ENCODE data around the gene SELENOK. TPM values are rescaled to one million over a fixed set of nuclear protein-coding genes. Genes with fewer than 3 reads are reported as not detected.
A peak's percentile ranks its signal among the peaks of the same experiment; 100 is the strongest.

The SELENOK gene
- total and polyA plus RNA-seq, 2 of the 13 experiments (the other 11 are each of a cell fraction or from before 2014, with no cell fraction given): 67.0 to 81.0 TPM

DNA sequence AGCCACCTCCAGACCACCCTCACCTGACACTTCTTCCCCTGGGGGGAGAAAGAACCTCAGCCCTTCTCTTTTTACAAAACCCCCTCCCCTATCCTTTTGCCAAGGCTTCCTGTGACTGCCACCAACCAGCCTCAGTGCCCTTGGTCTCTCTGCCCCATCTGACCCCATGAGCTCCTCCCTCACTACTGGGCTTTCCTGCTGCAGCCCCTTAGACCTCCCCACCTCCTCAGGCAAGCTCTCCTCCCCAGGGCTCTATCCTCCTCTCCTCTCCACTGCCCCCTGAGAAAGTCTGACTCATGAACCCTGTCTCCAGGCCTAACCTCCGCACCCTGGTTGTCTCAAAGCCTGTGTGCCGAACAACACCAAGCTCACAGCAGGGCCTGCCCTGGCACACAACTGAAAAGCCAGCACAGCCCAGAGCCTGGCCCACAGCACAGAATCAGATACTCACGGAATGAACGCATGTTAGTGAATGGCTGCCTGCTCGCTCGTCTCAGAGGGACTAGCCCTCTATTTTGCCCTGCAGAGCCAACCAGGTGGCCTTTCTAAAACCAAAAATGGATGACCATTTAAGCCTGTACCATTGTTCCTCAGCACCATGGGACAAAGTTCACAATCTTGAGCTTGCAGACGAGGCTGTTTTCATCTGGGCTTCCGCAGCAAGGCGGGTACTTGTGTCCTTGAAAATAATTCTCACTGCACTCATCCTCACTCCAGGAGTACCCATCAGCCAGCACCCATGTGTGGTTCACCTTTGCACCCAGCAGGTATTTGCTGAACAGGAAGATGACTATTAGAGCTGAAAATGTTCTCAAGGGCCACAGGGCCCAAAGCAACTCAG lies 47.2 kb downstream of the SELENOK start (continued):
- peak; percentile 20; the same call in 1 of the 2 replicates for TF ChIP-seq ZNF441 (CRISPR knock-in tag; IDR thresholded peaks at IDR 0.05; ENCODE audit: borderline replicate concordance)
- TF ChIP-seq ZNF44 (CRISPR knock-in tag; IDR thresholded peaks at IDR 0.05): peak; percentile 59; the same call in 1 of the 2 replicates
- TF ChIP-seq KLF16 (CRISPR knock-in tag; IDR thresholded peaks at IDR 0.05): peak in 1 of 2 experiments; percentile 56; a peak in 1 of 4 replicates
- TF ChIP-seq ZNF746 (CRISPR knock-in tag; IDR thresholded peaks at IDR 0.05): 0 out of 2 replicates have a peak, but pooled peaks have one; percentile 21
- TF ChIP-seq, protein P1, sequence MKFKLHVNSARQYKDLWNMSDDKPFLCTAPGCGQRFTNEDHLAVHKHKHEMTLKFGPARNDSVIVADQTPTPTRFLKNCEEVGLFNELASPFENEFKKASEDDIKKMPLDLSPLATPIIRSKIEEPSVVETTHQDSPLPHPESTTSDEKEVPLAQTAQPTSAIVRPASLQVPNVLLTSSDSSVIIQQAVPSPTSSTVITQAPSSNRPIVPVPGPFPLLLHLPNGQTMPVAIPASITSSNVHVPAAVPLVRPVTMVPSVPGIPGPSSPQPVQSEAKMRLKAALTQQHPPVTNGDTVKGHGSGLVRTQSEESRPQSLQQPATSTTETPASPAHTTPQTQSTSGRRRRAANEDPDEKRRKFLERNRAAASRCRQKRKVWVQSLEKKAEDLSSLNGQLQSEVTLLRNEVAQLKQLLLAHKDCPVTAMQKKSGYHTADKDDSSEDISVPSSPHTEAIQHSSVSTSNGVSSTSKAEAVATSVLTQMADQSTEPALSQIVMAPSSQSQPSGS (CRISPR knock-in tag; IDR thresholded peaks at IDR 0.05): 0 out of 2 replicates have a peak, but pooled peaks have one; percentile 12
- TF ChIP-seq ZNF720 (CRISPR knock-in tag; IDR thresholded peaks at IDR 0.05): no peak
- TF ChIP-seq RBAK (CRISPR knock-in tag; IDR thresholded peaks at IDR 0.05): no peak
- TF ChIP-seq KAT2B (IDR thresholded peaks at IDR 0.05; ENCODE audit: borderline replicate concordance, low read depth, low read length): no peak
- peak; percentile 14 for TF ChIP-seq RXRA (CRISPR knock-in tag; IDR thresholded peaks at IDR 0.05)
- no peak for TF ChIP-seq ZNF446 (CRISPR knock-in tag; IDR thresholded peaks at IDR 0.05)
- TF ChIP-seq FOXC1 (CRISPR knock-in tag; IDR thresholded peaks at IDR 0.05; ENCODE audit: borderline replicate concordance): no peak; the same call in 1 of the 2 replicates
- TF ChIP-seq, protein P2, sequence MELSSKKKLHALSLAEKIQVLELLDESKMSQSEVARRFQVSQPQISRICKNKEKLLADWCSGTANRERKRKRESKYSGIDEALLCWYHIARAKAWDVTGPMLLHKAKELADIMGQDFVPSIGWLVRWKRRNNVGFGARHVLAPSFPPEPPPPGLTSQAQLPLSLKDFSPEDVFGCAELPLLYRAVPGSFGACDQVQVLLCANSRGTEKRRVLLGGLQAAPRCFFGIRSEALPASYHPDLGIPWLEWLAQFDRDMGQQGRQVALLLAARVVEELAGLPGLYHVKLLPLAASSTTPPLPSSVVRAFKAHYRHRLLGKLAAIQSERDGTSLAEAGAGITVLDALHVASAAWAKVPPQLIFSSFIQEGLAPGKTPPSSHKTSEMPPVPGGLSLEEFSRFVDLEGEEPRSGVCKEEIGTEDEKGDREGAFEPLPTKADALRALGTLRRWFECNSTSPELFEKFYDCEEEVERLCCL (CRISPR knock-in tag; IDR thresholded peaks at IDR 0.05; ENCODE audit: borderline replicate concordance): no peak; the same call in 1 of the 2 replicates
- TF ChIP-seq ATF7-NPFF (CRISPR knock-in tag; IDR thresholded peaks at IDR 0.05; ENCODE audit: low read depth): 0 out of 2 replicates have a peak, but pooled peaks have one; percentile 42
- TF ChIP-seq GTF3A (CRISPR knock-in tag; conservative IDR thresholded peaks at IDR 0.05): no peak
- 0 out of 2 replicates have a peak, but pooled peaks have one; percentile 56 for TF ChIP-seq CENPT (CRISPR knock-in tag; IDR thresholded peaks at IDR 0.05; ENCODE audit: low read depth)
- no peak; the same call in 1 of the 2 replicates for TF ChIP-seq ZNF563 (CRISPR knock-in tag; IDR thresholded peaks at IDR 0.05)
- TF ChIP-seq ZNF547 (CRISPR knock-in tag; IDR thresholded peaks at IDR 0.05): peak; percentile 14; the same call in 1 of the 2 replicates
- peak; percentile 45 for TF ChIP-seq GATAD2A (CRISPR knock-in tag; IDR thresholded peaks at IDR 0.05)
- TF ChIP-seq ZFX (CRISPR knock-in tag; IDR thresholded peaks at IDR 0.05; ENCODE audit: low read depth): peak; percentile 66
- 0 out of 2 replicates have a peak, but pooled peaks have one; percentile 25 for TF ChIP-seq ZNF253 (CRISPR knock-in tag; IDR thresholded peaks at IDR 0.05; ENCODE audit: borderline replicate concordance)
- peak; percentile 72; the same call in 1 of the 2 replicates for TF ChIP-seq ZNF430 (CRISPR knock-in tag; IDR thresholded peaks at IDR 0.05)
- no peak for TF ChIP-seq ZNF496 (CRISPR knock-in tag; IDR thresholded peaks at IDR 0.05; ENCODE audit: insufficient replicate concordance)
- TF ChIP-seq HDAC2 (CRISPR knock-in tag; IDR thresholded peaks at IDR 0.05): peak; percentile 55; the same call in 1 of the 2 replicates
- TF ChIP-seq MIXL1 (CRISPR knock-in tag; IDR thresholded peaks at IDR 0.05): peak; percentile 32; the same call in 1 of the 2 replicates
- TF ChIP-seq MXI1 (IDR thresholded peaks at IDR 0.05; ENCODE audit: borderline replicate concordance, low read depth, low read length): no peak; the same call in 2 of the 3 replicates
- TF ChIP-seq RARA (CRISPR knock-in tag; IDR thresholded peaks at IDR 0.05): peak; percentile 55
- TF ChIP-seq CBFB (CRISPR knock-in tag; IDR thresholded peaks at IDR 0.05): no peak
